ENCODE data around the gene HES6.

DNA sequence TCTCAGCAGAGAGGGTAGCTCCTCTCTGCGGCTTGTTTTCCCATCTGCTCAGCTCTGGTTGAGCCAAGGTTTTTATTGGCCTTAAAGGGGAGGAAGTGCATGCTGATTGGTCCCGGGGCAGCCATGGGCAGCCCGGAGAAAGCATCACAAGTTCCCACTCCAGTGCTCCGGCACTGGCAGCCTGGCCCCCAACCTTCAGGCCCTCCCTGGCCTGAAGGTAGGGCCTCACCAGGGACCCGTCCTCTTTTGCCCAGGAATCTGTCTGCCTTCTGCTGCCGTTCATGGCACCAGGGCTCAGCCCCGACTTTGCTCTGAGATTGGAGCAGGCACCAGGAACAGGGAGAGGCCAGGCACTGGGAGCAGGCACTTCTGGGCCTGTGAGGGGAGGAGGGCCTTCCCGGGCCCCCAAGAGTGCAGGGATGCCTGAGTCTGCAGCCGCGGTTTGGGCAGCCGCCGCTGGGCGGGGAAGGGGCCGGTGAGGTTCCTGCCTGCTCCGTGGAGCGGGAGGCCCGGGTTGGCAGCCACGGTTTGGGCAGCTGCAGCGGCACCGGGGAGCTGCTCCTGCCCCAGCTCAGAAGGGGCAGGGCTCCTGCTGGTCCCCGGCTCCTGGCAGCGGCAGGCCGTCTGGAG is 18.8 kb downstream of the HES6 start:
- TF ChIP-seq, protein P1, sequence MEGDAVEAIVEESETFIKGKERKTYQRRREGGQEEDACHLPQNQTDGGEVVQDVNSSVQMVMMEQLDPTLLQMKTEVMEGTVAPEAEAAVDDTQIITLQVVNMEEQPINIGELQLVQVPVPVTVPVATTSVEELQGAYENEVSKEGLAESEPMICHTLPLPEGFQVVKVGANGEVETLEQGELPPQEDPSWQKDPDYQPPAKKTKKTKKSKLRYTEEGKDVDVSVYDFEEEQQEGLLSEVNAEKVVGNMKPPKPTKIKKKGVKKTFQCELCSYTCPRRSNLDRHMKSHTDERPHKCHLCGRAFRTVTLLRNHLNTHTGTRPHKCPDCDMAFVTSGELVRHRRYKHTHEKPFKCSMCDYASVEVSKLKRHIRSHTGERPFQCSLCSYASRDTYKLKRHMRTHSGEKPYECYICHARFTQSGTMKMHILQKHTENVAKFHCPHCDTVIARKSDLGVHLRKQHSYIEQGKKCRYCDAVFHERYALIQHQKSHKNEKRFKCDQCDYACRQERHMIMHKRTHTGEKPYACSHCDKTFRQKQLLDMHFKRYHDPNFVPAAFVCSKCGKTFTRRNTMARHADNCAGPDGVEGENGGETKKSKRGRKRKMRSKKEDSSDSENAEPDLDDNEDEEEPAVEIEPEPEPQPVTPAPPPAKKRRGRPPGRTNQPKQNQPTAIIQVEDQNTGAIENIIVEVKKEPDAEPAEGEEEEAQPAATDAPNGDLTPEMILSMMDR (IDR thresholded peaks at IDR 0.05) = no peak
- no peak for TF ChIP-seq ZFX (IDR thresholded peaks at IDR 0.05; ENCODE audit: borderline replicate concordance)

Measured in 22Rv1 (cell line).